Neuron (in vitro differentiated cells): Measurements from ENCODE around the gene CARS2.
"Not testable (repeated sequence)": the region's sequence is repeated elsewhere in the genome, so short reads cannot be mapped to it uniquely, and the experiment has no call there.

Experiments
- H2AFZ ChIP-seq: one replicate; pipeline ENCODE4 v1.6.1; 2013; ENCODE audit warnings: low read depth, mild to moderate bottlenecking, inconsistent platforms, low read length, moderate library complexity
- H3K27me3 ChIP-seq: one replicate; pipeline ENCODE4 v1.6.1; 2013; ENCODE audit warnings: low read length; ENCODE audit not compliant: insufficient read depth
- H3K36me3 ChIP-seq: one replicate; pipeline ENCODE4 v1.6.1; 2013; ENCODE audit warnings: low read length; ENCODE audit not compliant: insufficient read depth
- H3K4me1 ChIP-seq: one replicate; pipeline ENCODE4 v1.6.1; 2013; ENCODE audit warnings: low read length; ENCODE audit not compliant: insufficient read depth
- H3K4me3 ChIP-seq: 2 replicates; pipeline ENCODE4 v1.5.1; 2013; ENCODE audit warnings: mild to moderate bottlenecking, low read length, moderate library complexity
- H3K9me3 ChIP-seq: one replicate; pipeline ENCODE4 v1.6.1; 2013; ENCODE audit warnings: low read length

Gene CARS2

DNA sequence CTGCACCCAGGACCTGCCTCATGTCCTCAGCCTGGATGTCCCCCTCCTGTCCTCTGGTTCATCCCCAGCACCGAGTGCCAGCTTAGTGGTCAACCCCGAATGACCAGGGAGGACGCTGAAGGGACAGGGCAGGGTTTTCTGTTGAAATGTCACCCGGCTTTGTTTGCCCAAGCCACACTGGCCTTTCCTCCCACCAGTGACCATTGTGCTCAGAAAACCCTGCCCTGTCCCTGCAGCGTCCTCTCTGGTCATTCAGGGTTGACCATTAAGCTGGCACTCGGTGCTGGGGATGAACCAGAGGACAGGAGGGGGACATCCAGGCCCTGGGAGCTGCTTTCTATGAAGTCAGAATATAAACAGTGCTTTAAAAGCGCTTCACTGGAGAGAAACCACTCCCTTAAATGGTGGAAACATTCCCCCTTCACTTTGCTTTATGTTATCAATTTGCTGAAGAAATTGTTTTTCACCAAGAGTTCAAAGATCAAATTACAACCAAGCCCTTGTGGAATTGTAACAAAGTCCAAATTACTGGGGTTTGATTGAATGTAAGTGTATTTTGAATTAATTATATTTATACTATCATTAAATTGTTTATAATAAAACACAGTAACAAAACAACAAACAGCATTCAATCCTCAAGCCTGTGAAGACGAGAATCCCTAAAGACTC is 21.4 kb downstream of the CARS2 start:
- H3K9me3 ChIP-seq: no peaks in the 10 kb centered on the region
- no peak overlapping the region for H2AFZ ChIP-seq
- H3K4me1 ChIP-seq: no peaks in the 10 kb centered on the region
- no peak overlapping the region for H3K4me3 ChIP-seq
- no peaks in the 10 kb centered on the region for H3K27me3 ChIP-seq
- peaks cover 81% of the 10 kb centered on the region for H3K36me3 ChIP-seq

DNA sequence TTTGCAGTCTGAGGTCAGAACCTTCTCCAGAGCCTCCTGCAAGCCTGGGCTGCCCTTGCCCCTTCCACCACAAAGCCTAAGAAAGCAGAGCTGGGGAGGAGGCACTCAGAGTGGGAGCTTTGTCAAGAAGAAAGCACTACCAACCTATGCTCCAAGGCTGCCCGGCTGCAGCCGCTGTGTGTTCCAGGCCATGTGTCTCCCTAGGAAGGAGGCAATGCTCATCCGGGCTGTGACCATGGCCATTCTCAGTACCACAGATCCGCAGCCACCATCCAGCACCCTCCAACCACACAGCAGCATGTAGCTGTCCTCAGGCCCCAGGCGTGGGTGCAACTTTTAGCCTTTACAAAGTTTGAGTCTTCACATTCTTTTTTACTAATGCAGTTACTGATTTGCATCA is 22.0 kb downstream of the CARS2 start:
- no peaks in the 10 kb centered on the region for H3K27me3 ChIP-seq
- peaks cover 80% of the 10 kb centered on the region for H3K36me3 ChIP-seq
- H3K4me1 ChIP-seq: no peaks in the 10 kb centered on the region
- no peak overlapping the region for H3K4me3 ChIP-seq
- no peak overlapping the region for H2AFZ ChIP-seq
- no peaks in the 10 kb centered on the region for H3K9me3 ChIP-seq

DNA sequence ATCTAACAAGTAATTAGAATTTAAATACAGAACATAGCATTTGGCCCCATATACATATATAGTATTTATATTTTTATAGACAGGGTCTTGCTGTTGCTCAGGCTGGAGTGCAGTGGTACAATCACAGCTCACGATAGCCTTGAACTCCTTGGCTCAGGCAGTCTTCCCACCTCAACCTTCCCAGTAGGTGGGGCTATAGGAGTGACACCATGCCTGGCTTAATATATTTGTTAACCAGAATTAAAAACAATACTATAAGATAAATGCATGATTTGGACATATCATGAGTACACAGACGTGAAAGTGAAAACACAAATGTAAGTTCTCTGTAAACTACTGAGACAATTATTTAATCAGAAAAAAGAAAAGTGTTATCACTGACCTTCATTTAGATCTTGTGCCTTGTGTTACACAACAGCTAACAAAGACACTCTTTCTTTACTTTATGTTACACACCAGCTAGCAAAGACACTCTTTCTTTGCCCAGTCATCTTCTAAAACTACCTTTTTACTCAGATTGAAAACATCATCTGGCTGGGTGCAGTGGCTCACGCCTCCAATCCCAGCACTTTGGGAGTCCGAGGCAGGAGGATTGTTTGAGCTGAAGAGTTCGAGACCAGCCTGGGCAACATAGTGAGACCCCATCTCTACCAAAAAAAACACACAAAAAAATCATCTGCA is 22.6 kb downstream of the CARS2 start:
- no peak overlapping the region for H2AFZ ChIP-seq
- no peaks in the 10 kb centered on the region for H3K9me3 ChIP-seq
- H3K4me1 ChIP-seq: no peaks in the 10 kb centered on the region
- H3K36me3 ChIP-seq: peaks cover 83% of the 10 kb centered on the region
- no peaks in the 10 kb centered on the region for H3K27me3 ChIP-seq
- no peak overlapping the region for H3K4me3 ChIP-seq

DNA sequence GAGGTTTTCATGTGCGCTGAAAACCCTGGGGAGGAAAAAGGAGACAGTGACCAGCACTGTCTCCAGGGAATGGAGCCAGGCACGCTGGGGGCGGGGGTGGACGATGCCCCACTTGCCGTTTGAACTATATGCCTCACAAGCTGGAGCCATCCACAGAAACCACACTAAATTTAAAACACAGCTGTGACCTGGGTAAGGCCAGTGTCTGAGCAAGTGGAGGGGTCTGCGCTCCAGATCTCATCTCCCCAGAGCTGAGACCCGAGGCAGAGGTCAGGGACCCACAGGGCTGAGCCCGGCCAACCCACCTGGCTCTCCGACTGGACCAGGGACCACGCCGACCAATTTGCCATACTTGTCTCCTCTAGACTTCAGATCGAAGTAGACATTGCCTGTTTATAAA is 23.2 kb downstream of the CARS2 start:
- no peaks in the 10 kb centered on the region for H3K9me3 ChIP-seq
- H3K27me3 ChIP-seq: no peaks in the 10 kb centered on the region
- H3K4me3 ChIP-seq: no peak overlapping the region
- peaks cover 80% of the 10 kb centered on the region for H3K36me3 ChIP-seq
- H2AFZ ChIP-seq: no peak overlapping the region
- H3K4me1 ChIP-seq: no peaks in the 10 kb centered on the region

DNA sequence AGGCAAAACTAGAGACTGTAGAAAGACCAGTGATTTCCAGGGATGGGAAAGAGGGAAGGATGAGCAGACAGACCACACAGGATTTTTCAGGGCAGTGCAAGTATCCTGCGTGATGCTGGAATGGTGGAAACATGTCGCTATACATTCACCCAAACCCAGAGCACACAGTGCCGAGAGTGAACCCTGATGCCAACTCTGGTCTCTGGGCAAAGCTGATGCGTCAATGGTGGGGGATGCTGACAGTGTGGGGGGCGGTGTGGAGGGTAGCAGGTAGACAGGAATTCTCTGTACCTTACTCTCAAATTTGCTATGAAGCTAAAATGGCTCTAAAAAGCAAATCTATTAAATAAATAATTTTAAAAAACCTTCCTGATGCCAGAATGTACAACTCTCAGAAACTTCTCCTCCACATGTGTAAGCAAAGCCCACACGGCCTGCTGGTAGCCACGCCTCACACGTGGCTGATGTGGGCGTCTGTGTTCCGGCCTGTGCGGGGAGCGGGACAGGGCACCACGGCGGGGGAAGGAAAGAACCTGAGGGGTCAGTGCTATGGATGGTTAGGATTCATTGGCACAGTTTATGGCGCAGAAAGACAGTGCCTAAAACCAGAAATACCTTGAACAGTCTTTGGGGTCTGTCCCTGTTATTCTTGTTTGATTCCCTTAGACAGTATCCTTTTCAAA is 23.9 kb downstream of the CARS2 start:
- Histone ChIP-seq H3K36me3 (peaks cover 74% of the 10 kb centered on the region), H2AFZ (no peak overlapping the region), H3K27me3 (no peaks in the 10 kb centered on the region), H3K9me3 (no peaks in the 10 kb centered on the region), H3K4me3 (no peak overlapping the region), H3K4me1 (no peaks in the 10 kb centered on the region)

DNA sequence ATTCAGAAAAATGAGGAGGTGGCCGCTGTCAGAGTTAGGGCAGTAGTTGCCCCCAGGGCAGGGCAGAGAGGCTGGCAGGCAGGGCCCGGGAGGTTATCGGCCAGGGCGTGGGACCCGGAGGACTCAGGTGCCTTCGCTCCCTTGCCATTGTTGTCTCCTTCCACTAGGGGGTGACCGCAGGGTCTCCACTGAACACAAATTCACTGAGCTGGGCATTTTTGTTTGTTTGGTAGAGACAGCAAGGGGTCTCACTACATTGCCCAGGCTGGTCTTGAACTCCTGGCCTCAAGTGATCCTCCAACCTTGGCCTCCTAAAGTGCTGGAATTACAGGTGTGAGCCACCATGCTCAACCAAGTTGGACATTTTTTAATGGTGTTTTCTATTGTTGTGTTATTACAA is 25.1 kb downstream of the CARS2 start:
- Histone ChIP-seq H3K27me3 (no peaks in the 10 kb centered on the region), H3K36me3 (peaks cover 76% of the 10 kb centered on the region), H3K4me3 (no peak overlapping the region), H2AFZ (no peak overlapping the region), H3K4me1 (no peaks in the 10 kb centered on the region), H3K9me3 (peaks cover 4% of the 10 kb centered on the region)

DNA sequence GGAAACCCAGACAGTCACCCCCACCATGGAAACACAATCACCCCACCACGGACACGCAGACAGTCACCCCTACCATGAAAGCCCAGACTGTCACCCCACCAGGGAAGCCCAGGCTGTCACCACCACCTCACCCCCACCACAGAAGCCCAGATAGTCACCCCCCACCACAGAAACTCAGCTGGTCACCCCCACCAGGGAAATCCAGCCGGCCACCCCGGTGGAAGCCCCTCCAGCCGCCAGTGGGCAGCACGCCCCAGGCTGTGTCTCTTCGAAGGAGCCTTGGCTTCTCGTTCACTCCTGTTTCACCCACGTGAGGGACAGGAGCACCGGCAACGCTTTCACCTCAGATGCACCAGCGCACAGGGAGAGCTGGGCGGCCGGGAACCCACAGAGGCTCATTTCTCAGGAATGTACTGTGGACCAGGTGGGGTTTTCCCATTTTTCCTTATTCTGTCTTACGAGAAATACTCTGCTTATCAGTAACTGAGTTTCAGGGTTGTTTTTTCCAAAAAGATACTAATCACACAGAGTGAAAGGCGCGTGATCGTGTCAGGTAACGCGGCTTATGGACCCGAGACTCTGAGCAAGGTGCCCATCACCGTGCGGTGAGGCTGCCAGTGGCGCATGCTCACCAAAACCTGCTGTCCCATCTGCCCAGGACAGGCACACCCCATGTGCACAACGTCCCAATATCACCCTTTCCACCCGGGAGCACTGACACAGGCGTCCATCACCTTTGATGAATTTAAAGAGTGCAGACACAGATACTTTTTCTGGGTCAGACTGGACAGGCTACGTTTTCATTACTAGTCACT is 28.0 kb downstream of the CARS2 start:
- no peak overlapping the region for H2AFZ ChIP-seq
- H3K27me3 ChIP-seq: no peaks in the 10 kb centered on the region
- peaks cover 4% of the 10 kb centered on the region for H3K9me3 ChIP-seq
- H3K4me3 ChIP-seq: no peak overlapping the region
- H3K4me1 ChIP-seq: no peaks in the 10 kb centered on the region
- peaks cover 54% of the 10 kb centered on the region for H3K36me3 ChIP-seq

DNA sequence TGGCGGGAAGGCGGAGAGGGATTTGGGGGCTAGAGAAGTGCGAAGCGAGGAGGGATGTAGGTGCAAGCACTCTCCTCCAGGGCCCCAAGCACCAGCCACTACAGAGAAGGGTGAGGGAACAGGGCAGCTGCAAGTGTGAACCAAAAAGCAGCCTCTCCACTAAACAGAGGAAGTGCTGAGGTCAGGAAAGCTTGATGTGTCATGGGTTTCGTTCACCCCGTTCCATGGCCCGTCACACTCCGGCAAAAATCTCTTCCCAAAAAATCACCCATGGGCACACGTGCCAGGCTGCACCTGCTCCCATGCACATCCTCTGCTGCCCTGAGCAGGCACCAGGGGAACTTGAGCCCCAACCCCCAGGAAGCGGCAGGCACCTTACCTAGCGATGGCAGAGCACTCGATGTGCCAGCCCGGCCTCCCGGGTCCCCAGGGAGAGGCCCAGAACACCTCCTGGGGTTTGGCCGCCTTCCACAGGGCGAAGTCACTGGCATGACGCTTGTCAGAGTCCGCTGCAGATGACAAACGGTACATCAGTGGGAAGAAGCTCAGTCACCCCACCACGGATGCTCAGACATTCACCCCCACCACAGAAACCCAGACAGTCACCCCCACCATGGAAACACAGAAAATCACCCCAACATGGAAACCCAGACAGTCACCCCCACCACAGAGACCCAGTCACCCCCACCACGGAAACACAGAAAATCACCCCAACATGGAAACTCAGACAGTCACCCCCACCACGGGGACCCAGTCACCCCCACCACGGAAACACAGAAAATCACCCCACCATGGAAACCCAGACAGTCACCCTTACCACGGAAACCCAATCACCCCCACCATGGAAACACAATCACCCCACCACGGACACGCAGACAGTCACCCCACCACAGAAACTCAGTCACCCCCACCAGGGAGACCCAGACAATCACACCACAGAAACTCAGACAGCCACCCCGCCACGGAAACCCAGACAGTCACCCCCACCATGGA is 29.0 kb downstream of the CARS2 start:
- Histone ChIP-seq H2AFZ (no peak overlapping the region), H3K27me3 (no peaks in the 10 kb centered on the region), H3K4me3 (no peak overlapping the region), H3K36me3 (peaks cover 45% of the 10 kb centered on the region), H3K9me3 (peaks cover 4% of the 10 kb centered on the region), H3K4me1 (no peaks in the 10 kb centered on the region)

DNA sequence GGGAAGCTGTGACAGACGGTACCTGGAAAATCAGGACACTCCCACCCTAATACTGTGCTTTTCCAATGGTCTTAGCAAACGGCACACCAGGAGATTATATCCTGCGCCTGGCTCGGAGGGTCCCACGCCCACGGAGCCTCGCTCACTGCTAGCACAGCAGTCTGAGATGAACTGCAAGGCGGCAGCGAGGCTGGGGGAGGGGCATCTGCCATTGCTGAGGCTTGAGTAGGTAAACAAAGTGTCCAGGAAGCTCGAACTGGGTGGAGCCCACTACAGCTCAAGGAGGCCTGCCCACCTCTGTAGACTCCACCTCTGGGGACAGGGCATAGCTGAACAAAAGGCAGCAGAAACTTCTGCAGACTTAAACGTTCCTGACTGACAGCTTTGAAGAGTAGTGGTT is 36.1 kb downstream of the CARS2 start:
- not testable (repeated sequence) for H3K4me1 ChIP-seq, H3K27me3 ChIP-seq, H3K4me3 ChIP-seq, H2AFZ ChIP-seq
- Histone ChIP-seq H3K36me3 (peaks cover 47% of the 10 kb centered on the region), H3K9me3 (peaks cover 15% of the 10 kb centered on the region)

DNA sequence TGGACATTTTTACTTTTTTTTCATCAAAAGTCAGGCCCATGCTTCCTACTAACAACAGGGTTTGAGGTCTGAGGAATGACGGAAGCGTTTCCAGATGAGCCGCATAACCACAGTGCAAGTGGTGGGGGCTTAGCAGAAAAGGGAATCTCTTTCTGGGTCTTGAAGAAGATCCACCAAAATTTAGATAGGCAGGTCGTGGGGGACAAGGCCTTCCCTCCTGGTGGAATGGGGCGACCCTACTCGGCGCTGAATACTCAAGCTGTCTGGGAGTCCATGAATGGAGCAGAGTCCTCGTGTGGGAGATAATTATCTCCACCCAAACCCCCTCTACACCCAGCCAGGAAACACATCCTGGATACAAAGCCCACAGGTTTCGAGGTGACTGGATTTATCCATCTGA is 36.9 kb downstream of the CARS2 start:
- Histone ChIP-seq H3K4me1 (no peaks in the 10 kb centered on the region), H2AFZ (no peak overlapping the region), H3K9me3 (peaks cover 18% of the 10 kb centered on the region), H3K27me3 (no peaks in the 10 kb centered on the region), H3K4me3 (no peak overlapping the region), H3K36me3 (peaks cover 53% of the 10 kb centered on the region)

DNA sequence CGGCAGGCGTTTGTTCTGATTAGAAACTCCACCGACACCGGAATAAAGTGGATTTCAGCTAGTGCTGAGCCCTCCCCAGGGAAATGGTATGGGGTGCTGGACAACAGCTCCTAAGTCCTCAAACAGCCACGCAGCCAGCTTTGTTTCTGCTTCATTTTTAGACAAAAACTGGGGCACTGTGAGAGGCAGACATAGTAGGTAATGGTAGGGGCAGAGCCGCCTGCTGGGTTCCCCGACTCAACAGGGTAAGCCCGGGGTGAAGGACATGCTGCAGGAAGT is 39.7 kb downstream of the CARS2 start:
- H3K4me3 ChIP-seq: no peak overlapping the region
- H3K4me1 ChIP-seq: no peaks in the 10 kb centered on the region
- H3K9me3 ChIP-seq: peaks cover 38% of the 10 kb centered on the region
- peaks cover 81% of the 10 kb centered on the region for H3K36me3 ChIP-seq
- H3K27me3 ChIP-seq: no peaks in the 10 kb centered on the region
- no peak overlapping the region for H2AFZ ChIP-seq

DNA sequence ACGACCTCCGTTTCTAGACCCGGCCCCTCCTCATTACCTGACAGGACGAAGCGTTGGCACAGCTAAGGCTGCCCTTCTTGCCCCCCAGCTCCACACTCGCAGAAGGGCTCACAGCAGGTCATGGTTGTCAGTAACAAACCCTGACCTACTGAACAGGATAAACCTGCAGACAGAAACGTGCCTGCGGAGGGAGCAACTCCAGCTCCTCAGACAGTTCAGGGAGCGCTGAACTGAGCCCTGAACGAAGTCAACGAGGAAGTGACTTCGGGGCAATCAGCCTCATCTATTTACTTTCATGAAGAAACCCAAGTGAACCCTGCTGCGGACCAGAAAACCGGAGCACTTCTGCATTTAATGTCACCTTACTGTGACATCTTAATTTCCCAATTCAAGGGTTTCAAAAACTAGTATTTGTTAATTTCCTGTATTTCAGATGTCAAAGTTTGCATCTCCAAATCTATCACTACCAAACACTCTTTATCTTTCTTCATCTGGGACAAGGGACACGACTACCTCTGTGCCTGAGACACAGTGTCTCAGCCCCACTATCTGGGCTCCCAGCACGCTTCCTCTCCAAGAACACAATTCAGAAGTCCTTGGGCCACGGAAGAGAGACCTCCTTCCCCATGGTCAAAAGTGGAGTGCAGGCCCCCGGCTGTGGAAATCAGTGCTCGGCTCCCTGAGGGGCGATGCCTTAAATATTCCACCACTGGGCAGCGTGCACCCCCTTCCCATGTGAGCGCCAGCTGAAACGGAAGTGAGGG is 40.2 kb downstream of the CARS2 start:
- Histone ChIP-seq H3K9me3 (peaks cover 41% of the 10 kb centered on the region), H3K36me3 (peaks cover 82% of the 10 kb centered on the region), H3K4me1 (no peaks in the 10 kb centered on the region)

More for the DNA sequence above, 40.2 kb downstream of the CARS2 start:
- H2AFZ ChIP-seq: no peak overlapping the region
- no peaks in the 10 kb centered on the region for H3K27me3 ChIP-seq
- H3K4me3 ChIP-seq: no peak overlapping the region
